GM21619 (cell line): ENCODE data around the gene NDC80.
"Not testable (repeated sequence)": the region's sequence is repeated elsewhere in the genome, so short reads cannot be mapped to it uniquely, and the experiment has no call there.

ENCODE experiments used
- ATAC-seq: cut with Tn5 transposase; IDR thresholded peaks from one replicate; pipeline ENCODE4 v1.9.1; 2021; ENCODE audit not compliant: unreplicated experiment

The NDC80 gene

GRCh38 chr18:2617401-2617998 is 46.1 kb downstream of the NDC80 start:
- no peak for ATAC-seq

GRCh38 chr18:2618009-2618408 is 46.7 kb downstream of the NDC80 start:
- no peak for ATAC-seq

GRCh38 chr18:2625217-2625616 is 53.9 kb downstream of the NDC80 start:
- ATAC-seq = no peak

- ATAC-seq = no peak
These were observed 56.5 kb downstream of the NDC80 start for GRCh38 chr18:2627821-2628276.

- ATAC-seq = no peak
These were observed 57.6 kb downstream of the NDC80 start for GRCh38 chr18:2629003-2629402.

- ATAC-seq = no peak
These were observed 64.2 kb downstream of the NDC80 start for GRCh38 chr18:2635586-2635985.

GRCh38 chr18:2636126-2636631 is 64.8 kb downstream of the NDC80 start:
- ATAC-seq = peak; percentile 12

- peak; percentile 73 for ATAC-seq
These were observed 70.3 kb downstream of the NDC80 start for GRCh38 chr18:2641638-2642037.

GRCh38 chr18:2642771-2643170 is 71.4 kb downstream of the NDC80 start:
- no peak for ATAC-seq

GRCh38 chr18:2644535-2644934 is 73.2 kb downstream of the NDC80 start:
- no peak for ATAC-seq

- no peak for ATAC-seq
These were observed 80.6 kb downstream of the NDC80 start for GRCh38 chr18:2651981-2652380.

- no peak for ATAC-seq
These were observed 82.1 kb downstream of the NDC80 start for GRCh38 chr18:2653467-2653866.

- no peak for ATAC-seq
These were observed 83.0 kb downstream of the NDC80 start for GRCh38 chr18:2654169-2654927.

- peak; percentile 30 for ATAC-seq
These were observed 83.5 kb downstream of the NDC80 start for GRCh38 chr18:2654928-2655177.

GRCh38 chr18:2655178-2655953 is 84.0 kb downstream of the NDC80 start, which contains the start of gene SMCHD1:
TSS of gene SMCHD1 (plus strand) at chr18:2655726. CDS start at chr18:2656076, 350 bp downstream.
- ATAC-seq = peak; percentile 67

- ATAC-seq = no peak
These were observed 84.5 kb downstream of the NDC80 start for GRCh38 chr18:2655954-2656236.

GRCh38 chr18:2656237-2656980 is 85.1 kb downstream of the NDC80 start:
- ATAC-seq = peak; percentile 4

GRCh38 chr18:2656981-2657512 is 85.7 kb downstream of the NDC80 start:
- no peak for ATAC-seq

- no peak for ATAC-seq
These were observed 86.6 kb downstream of the NDC80 start for GRCh38 chr18:2657788-2658458.

GRCh38 chr18:2660849-2661248 is 89.5 kb downstream of the NDC80 start:
- not testable (repeated sequence) for ATAC-seq
